Measurements from ENCODE around the gene LRAT. TPM values are rescaled to one million over a fixed set of nuclear protein-coding genes. Genes with fewer than 3 reads are reported as not detected.

The LRAT gene
- total RNA-seq, 1 donor from 2014 or later: 0.50 TPM

- FAIRE-seq: no peak
- Histone ChIP-seq H3K9ac (ENCODE audit: low read length) (no peak overlapping the region), H3K9me3 (ENCODE audit: insufficient read depth, low read depth, low read length) (no peaks in the 10 kb centered on the region), H3K4me2 (ENCODE audit: low read length) (no peak overlapping the region), H2AFZ (ENCODE audit: low read depth, low read length) (no peak overlapping the region), H3K27ac (ENCODE audit: low read depth, low read length) (no peak overlapping the region), H4K20me1 (ENCODE audit: insufficient read depth, low read length) (no peaks in the 10 kb centered on the region), H3K4me1 (ENCODE audit: insufficient read depth, low read length) (no peaks in the 10 kb centered on the region), H3K79me2 (ENCODE audit: insufficient read depth, low read length) (no peaks in the 10 kb centered on the region), H3K27me3 (ENCODE audit: insufficient read depth, low read length) (no peaks in the 10 kb centered on the region), H3K36me3 (ENCODE audit: insufficient read depth, low read length) (no peaks in the 10 kb centered on the region), H3K4me3 (ENCODE audit: insufficient read depth, low read depth, low read length) (no peak overlapping the region)
- DNase-seq (ENCODE audit: low read depth): peak; percentile 17
- TF ChIP-seq CTCF (IDR thresholded peaks at IDR 0.05; ENCODE audit: insufficient read depth, low read depth, low read length): peak; percentile 55
- TF ChIP-seq EZH2 (IDR thresholded peaks at IDR 0.05; ENCODE audit: insufficient read depth, low read length): no peak
- Mint-ChIP-seq H3K27me3 (ENCODE audit: low read depth, unreplicated experiment) (peaks cover 2% of the 10 kb centered on the region), H3K27ac (ENCODE audit: unreplicated experiment) (no peak overlapping the region), H3K4me3 (ENCODE audit: unreplicated experiment) (no peak overlapping the region), H3K9me3 (ENCODE audit: unreplicated experiment) (peaks cover 2% of the 10 kb centered on the region), H3K4me1 (ENCODE audit: low read depth, unreplicated experiment) (no peaks in the 10 kb centered on the region), H3K36me3 (ENCODE audit: low read depth, unreplicated experiment) (no peaks in the 10 kb centered on the region)
These were observed 35.7 kb downstream of the LRAT start for GRCh38 chr4:154779362-154779947.

- Mint-ChIP-seq H3K4me3 (ENCODE audit: unreplicated experiment) (no peak within 1 kb of the TSS), H3K9me3 (ENCODE audit: unreplicated experiment) (no peaks in the 10 kb centered on the region), H3K27me3 (ENCODE audit: low read depth, unreplicated experiment) (no peaks in the 10 kb centered on the region), H3K36me3 (ENCODE audit: low read depth, unreplicated experiment) (no peaks in the 10 kb centered on the region), H3K27ac (ENCODE audit: unreplicated experiment) (no peak within 1 kb of the TSS), H3K4me1 (ENCODE audit: low read depth, unreplicated experiment) (no peaks in the 10 kb centered on the region)
- Histone ChIP-seq H2AFZ (ENCODE audit: low read depth, low read length) (no peak within 1 kb of the TSS), H3K9me3 (ENCODE audit: insufficient read depth, low read depth, low read length) (no peaks in the 10 kb centered on the region), H4K20me1 (ENCODE audit: insufficient read depth, low read length) (no peaks in the 10 kb centered on the region), H3K79me2 (ENCODE audit: insufficient read depth, low read length) (no peaks in the 10 kb centered on the region), H3K27ac (ENCODE audit: low read depth, low read length) (no peak within 1 kb of the TSS), H3K4me2 (ENCODE audit: low read length) (no peak within 1 kb of the TSS), H3K36me3 (ENCODE audit: insufficient read depth, low read length) (no peaks in the 10 kb centered on the region), H3K4me3 (ENCODE audit: insufficient read depth, low read depth, low read length) (no peak within 1 kb of the TSS), H3K27me3 (ENCODE audit: insufficient read depth, low read length) (no peaks in the 10 kb centered on the region), H3K9ac (ENCODE audit: low read length) (no peak within 1 kb of the TSS), H3K4me1 (ENCODE audit: insufficient read depth, low read length) (no peaks in the 10 kb centered on the region)
- FAIRE-seq (no peak), DNase-seq (ENCODE audit: low read depth) (no peak)
- TF ChIP-seq EZH2 (IDR thresholded peaks at IDR 0.05; ENCODE audit: insufficient read depth, low read length): no peak
- TF ChIP-seq CTCF (IDR thresholded peaks at IDR 0.05; ENCODE audit: insufficient read depth, low read depth, low read length): no peak
These were observed 37.6 kb downstream of the LRAT start, which contains the start of gene RBM46 for GRCh38 chr4:154781126-154781982. RBM46 (plus strand) TSS chr4:154781272; CDS start chr4:154796753, 15,481 bp downstream.

GRCh38 chr4:154781983-154782293 is 38.1 kb downstream of the LRAT start:
- no peaks in the 10 kb centered on the region for H3K27me3 ChIP-seq (ENCODE audit: insufficient read depth, low read length)
- no peaks in the 10 kb centered on the region for H3K36me3 ChIP-seq (ENCODE audit: insufficient read depth, low read length)
- Mint-ChIP-seq H3K27me3 (ENCODE audit: low read depth, unreplicated experiment) (no peaks in the 10 kb centered on the region), H3K27ac (ENCODE audit: unreplicated experiment) (no peak overlapping the region), H3K4me1 (ENCODE audit: low read depth, unreplicated experiment) (no peaks in the 10 kb centered on the region), H3K9me3 (ENCODE audit: unreplicated experiment) (no peaks in the 10 kb centered on the region), H3K36me3 (ENCODE audit: low read depth, unreplicated experiment) (no peaks in the 10 kb centered on the region), H3K4me3 (ENCODE audit: unreplicated experiment) (no peak overlapping the region)
- no peaks in the 10 kb centered on the region for H4K20me1 ChIP-seq (ENCODE audit: insufficient read depth, low read length)
- no peaks in the 10 kb centered on the region for H3K4me1 ChIP-seq (ENCODE audit: insufficient read depth, low read length)
- no peak overlapping the region for H3K4me3 ChIP-seq (ENCODE audit: insufficient read depth, low read depth, low read length)
- H3K9ac ChIP-seq (ENCODE audit: low read length): no peak overlapping the region
- FAIRE-seq: no peak
- H3K9me3 ChIP-seq (ENCODE audit: insufficient read depth, low read depth, low read length): no peaks in the 10 kb centered on the region
- no peak overlapping the region for H3K27ac ChIP-seq (ENCODE audit: low read depth, low read length)
- no peak overlapping the region for H3K4me2 ChIP-seq (ENCODE audit: low read length)
- no peak overlapping the region for H2AFZ ChIP-seq (ENCODE audit: low read depth, low read length)
- H3K79me2 ChIP-seq (ENCODE audit: insufficient read depth, low read length): no peaks in the 10 kb centered on the region
- TF ChIP-seq EZH2 (IDR thresholded peaks at IDR 0.05; ENCODE audit: insufficient read depth, low read length) (no peak), CTCF (IDR thresholded peaks at IDR 0.05; ENCODE audit: insufficient read depth, low read depth, low read length) (no peak)
- no peak for DNase-seq (ENCODE audit: low read depth)

Measured in astrocyte (in vitro differentiated cells and primary cell).